Osteocyte (in vitro differentiated cells): ENCODE measurements around the gene TXNDC8. TPM values are rescaled to one million over a fixed set of nuclear protein-coding genes. Genes with fewer than 3 reads are reported as not detected.

Experiments
- DNase-seq: peaks from one replicate; pipeline ENCODE4 v3.0.0; 2021; ENCODE audit warnings: mixed read lengths; ENCODE audit not compliant: unreplicated experiment; ENCODE audit errors: extremely low spot score
- H3K27ac Mint-ChIP-seq: one replicate; pipeline ENCODE4 v1.8.0; 2021; ENCODE audit warnings: mild to moderate bottlenecking, mixed read lengths; ENCODE audit not compliant: unreplicated experiment
- H3K27me3 Mint-ChIP-seq: one replicate; pipeline ENCODE4 v1.8.0; 2021; ENCODE audit warnings: mixed read lengths; ENCODE audit not compliant: unreplicated experiment
- H3K36me3 Mint-ChIP-seq: one replicate; pipeline ENCODE4 v1.8.0; 2021; ENCODE audit warnings: mixed read lengths; ENCODE audit not compliant: unreplicated experiment
- H3K4me1 Mint-ChIP-seq: one replicate; pipeline ENCODE4 v1.8.0; 2021; ENCODE audit warnings: mixed read lengths; ENCODE audit not compliant: unreplicated experiment
- H3K4me3 Mint-ChIP-seq: one replicate; pipeline ENCODE4 v1.8.0; 2021; ENCODE audit warnings: mild to moderate bottlenecking, moderate library complexity, mixed read lengths; ENCODE audit not compliant: unreplicated experiment
- H3K9me3 Mint-ChIP-seq: one replicate; pipeline ENCODE4 v1.8.0; 2021; ENCODE audit warnings: mixed read lengths; ENCODE audit not compliant: unreplicated experiment
- total RNA-seq: library from RNA; stranded (reverse); gene quantifications from 2 replicates; pipeline ENCODE4 v1.2.1, GENCODE V29; 2021
- TF ChIP-seq, protein P1 (sequence below): fragments of 200-600 bp; sonication (generic); IDR thresholded peaks from 2 replicates; pipeline ENCODE4 v1.5.0; 2021; ENCODE audit warnings: antibody characterized with exemption, mild to moderate bottlenecking, moderate library complexity

Gene TXNDC8
- total RNA-seq, 1 donor from 2014 or later = not detected

DNA sequence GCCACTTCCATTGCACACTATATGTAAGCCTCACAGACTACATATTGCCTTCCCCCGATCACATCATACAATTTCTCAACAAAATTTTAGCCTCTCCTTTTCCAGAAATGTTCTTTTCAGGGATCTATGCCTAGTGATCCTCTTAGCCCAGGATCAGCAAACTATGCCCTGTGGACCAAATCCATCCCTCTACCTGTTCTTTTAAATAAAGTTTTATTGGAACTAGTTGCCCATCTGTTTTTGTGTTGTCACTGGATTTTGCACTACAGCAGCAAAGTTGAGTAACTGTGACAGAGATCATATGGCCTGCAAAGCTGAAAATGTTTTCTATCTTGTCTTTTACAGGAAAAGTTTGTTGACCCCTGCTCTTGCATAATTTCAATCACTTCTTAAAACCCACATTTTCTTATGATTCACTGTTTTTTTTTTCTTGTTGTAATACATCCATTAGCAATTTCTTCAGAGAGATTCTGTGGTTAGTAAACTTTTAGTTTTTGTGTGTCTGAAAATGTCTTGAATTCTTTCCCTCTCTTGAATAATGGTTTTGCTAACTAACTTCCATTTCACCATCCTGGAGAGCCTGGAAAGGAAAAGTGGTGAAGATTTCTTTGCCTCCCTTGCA, 7.1 kb downstream of the TXNDC8 start:
- no peaks in the 10 kb centered on the region for H3K9me3 Mint-ChIP-seq
- DNase-seq = no peak
- H3K4me3 Mint-ChIP-seq = no peak overlapping the region
- H3K27ac Mint-ChIP-seq = no peak overlapping the region
- no peaks in the 10 kb centered on the region for H3K4me1 Mint-ChIP-seq
- H3K27me3 Mint-ChIP-seq = no peaks in the 10 kb centered on the region
- no peaks in the 10 kb centered on the region for H3K36me3 Mint-ChIP-seq
- TF ChIP-seq, protein P1, sequence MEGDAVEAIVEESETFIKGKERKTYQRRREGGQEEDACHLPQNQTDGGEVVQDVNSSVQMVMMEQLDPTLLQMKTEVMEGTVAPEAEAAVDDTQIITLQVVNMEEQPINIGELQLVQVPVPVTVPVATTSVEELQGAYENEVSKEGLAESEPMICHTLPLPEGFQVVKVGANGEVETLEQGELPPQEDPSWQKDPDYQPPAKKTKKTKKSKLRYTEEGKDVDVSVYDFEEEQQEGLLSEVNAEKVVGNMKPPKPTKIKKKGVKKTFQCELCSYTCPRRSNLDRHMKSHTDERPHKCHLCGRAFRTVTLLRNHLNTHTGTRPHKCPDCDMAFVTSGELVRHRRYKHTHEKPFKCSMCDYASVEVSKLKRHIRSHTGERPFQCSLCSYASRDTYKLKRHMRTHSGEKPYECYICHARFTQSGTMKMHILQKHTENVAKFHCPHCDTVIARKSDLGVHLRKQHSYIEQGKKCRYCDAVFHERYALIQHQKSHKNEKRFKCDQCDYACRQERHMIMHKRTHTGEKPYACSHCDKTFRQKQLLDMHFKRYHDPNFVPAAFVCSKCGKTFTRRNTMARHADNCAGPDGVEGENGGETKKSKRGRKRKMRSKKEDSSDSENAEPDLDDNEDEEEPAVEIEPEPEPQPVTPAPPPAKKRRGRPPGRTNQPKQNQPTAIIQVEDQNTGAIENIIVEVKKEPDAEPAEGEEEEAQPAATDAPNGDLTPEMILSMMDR = no peak

DNA sequence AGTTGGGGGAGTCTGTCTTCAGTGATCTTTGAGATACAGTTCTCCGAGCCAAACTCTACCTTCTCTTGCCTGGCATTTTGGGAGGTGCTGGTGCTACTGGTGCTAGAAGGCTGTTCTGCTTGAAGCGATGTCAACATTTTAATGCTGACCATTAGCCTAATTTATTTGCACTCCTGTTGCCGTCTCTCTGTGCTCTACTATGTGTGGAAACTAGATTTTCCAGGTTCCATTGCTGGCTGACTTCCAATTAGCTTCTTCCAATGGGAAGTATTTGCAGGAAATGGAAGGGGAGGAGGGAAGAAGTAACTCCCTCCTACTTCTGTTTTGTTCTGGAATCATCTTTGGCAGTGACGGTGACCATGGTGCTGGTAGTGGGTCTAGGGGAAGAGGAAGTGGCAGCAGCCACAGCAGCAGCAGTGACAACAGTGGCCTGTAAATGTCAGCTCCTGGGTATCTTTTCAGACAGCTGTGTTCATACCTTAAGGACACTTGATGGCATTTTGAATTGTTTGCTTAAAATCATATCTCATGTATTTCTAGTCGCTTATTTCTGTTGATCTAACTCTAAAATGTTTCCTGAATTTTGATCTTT, 7.9 kb downstream of the TXNDC8 start:
- Mint-ChIP-seq H3K9me3 (no peaks in the 10 kb centered on the region), H3K27me3 (no peaks in the 10 kb centered on the region), H3K4me1 (no peaks in the 10 kb centered on the region), H3K27ac (no peak overlapping the region), H3K36me3 (no peaks in the 10 kb centered on the region), H3K4me3 (no peak overlapping the region)
- TF ChIP-seq, protein P1 = no peak
- no peak for DNase-seq

- Mint-ChIP-seq H3K27me3 (no peaks in the 10 kb centered on the region), H3K9me3 (no peaks in the 10 kb centered on the region), H3K36me3 (no peaks in the 10 kb centered on the region), H3K27ac (no peak overlapping the region), H3K4me3 (no peak overlapping the region), H3K4me1 (no peaks in the 10 kb centered on the region)
- no peak for DNase-seq
- TF ChIP-seq, protein P1 = no peak
Observed at GRCh38 chr9:110328763-110329162, 8.9 kb downstream of the TXNDC8 start.

- TF ChIP-seq, protein P1 = no peak
- Mint-ChIP-seq H3K27ac (no peak overlapping the region), H3K27me3 (peaks cover 8% of the 10 kb centered on the region), H3K36me3 (no peaks in the 10 kb centered on the region), H3K4me3 (no peak overlapping the region), H3K9me3 (no peaks in the 10 kb centered on the region), H3K4me1 (no peaks in the 10 kb centered on the region)
- DNase-seq = no peak
Observed at GRCh38 chr9:110327716-110328115, 9.9 kb downstream of the TXNDC8 start.

- Mint-ChIP-seq H3K4me1 (no peaks in the 10 kb centered on the region), H3K36me3 (no peaks in the 10 kb centered on the region), H3K9me3 (no peaks in the 10 kb centered on the region), H3K27me3 (peaks cover 20% of the 10 kb centered on the region), H3K4me3 (no peak overlapping the region), H3K27ac (no peak overlapping the region)
- DNase-seq = no peak
- TF ChIP-seq, protein P1 = no peak
Observed at GRCh38 chr9:110323818-110324217, 13.8 kb downstream of the TXNDC8 start.
